ENCODE data around the gene LRFN4.
A peak's percentile ranks its signal among the peaks of the same experiment; 100 is the strongest.

LRFN4 gene

DNA sequence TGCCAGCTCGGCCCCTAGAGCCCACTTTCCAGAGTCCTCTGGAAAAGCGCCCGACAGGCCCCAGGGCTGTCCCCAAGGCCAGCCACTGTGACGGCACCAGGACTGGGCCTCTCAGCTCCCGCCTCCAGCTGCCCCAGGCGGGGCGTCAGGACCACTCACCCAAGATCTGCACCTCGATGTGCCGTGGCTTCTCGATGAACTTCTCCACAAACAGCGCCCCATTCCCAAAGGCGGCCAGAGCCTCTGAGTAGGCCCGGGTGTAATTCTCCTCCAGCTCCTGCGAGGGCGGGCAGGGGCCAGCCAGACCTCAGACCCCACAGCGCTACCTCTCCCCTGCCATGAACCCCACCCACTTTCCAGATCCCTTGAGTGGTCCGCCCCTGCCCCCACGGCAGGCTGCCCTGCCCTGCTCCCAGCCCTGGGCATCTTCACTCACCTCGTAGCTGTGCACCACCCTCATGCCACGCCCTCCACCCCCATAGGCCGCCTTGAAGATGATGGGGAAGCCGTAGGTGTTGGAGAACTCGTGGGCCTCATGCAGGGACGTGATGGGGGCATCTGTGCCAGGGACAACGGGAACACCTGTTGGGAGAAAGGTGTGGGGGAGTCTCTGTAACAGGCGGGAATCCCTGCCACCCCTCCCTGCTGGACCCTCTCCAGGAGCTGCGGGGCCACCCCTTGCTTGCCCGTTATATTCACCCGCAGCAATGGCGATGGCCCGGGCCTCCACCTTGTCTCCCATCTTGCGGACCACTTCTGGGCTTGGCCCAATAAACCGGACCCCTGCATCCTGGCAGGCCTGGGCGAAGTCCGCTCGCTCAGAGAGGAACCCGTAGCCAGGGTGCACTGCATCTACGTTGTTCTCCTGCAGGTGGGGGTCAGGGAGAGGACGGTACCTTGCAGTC is 14.0 kb downstream of the LRFN4 start:
- DNase-seq (ENCODE audit: low read depth in 2 of 2): no peak

GRCh38 chr11:66871521-66871901 is 14.6 kb downstream of the LRFN4 start:
- DNase-seq (ENCODE audit: low read depth in 2 of 2): no peak

DNA sequence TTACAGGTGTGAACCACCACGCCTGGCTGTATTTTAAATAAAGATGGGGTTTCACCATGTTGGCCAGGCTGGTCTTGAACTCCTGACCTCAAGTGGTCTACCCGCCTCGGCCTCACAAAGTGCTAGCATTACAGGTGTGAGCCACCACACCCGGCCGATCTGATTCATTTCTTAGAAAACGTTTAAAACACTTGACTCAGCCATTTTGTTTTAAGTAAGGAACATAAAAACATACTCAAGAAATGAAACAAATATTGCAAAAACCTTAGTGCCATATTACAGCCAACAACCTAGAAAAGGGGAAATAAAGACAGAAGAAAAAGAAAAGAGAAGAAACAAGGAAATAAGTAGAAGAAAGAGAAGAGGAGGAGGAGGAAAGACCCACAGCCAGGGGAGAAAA is 17.4 kb downstream of the LRFN4 start:
- DNase-seq (ENCODE audit: low read depth in 2 of 2): no peak

DNA sequence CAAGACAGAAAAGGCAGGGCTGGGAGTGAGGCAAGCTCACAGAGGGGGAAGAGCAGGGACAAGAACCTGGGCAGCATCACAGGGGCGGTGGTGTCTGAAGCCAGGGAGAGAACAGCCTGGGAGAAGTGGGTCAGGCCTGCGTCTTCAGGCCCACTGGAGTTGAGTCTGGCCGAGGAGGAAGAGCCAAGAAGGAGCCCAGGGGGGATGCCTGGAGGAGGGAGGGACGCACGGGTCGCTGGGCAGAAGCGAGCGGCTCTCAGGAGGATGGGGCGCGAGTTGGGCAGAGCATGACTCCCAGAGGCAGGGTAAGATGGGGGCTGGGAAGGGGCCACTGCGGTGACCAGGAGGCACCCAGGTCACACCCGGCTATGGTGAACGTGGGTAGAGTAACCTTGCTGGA is 18.5 kb downstream of the LRFN4 start:
- DNase-seq (ENCODE audit: low read depth in 2 of 2): no peak

- no peak for DNase-seq (ENCODE audit: low read depth in 2 of 2)
These were observed 20.9 kb downstream of the LRFN4 start for GRCh38 chr11:66877588-66878385.

DNA sequence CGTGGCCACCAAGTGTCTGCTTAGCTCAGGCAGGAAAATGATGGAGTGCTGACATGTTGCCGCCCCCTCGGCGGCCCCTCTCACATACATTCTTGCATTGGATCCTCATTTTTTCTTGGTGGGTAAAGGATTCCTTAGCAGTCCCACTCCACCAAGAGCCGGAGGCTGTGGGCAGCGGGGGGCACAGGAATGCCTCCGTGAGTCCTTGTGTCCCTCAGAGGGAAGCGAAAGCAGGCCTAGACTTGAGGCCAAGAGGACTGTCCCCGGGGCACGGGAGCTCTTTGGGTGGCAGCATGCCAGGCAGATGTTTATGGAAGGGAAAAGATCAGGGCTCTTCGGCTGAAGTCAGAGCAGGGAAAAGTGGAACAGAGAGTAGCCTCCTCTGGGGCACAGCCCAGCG is 21.6 kb downstream of the LRFN4 start:
- DNase-seq (ENCODE audit: low read depth in 2 of 2): no peak

- no peak for DNase-seq (ENCODE audit: low read depth in 2 of 2)
These were observed 22.1 kb downstream of the LRFN4 start for GRCh38 chr11:66879000-66879399.

DNA sequence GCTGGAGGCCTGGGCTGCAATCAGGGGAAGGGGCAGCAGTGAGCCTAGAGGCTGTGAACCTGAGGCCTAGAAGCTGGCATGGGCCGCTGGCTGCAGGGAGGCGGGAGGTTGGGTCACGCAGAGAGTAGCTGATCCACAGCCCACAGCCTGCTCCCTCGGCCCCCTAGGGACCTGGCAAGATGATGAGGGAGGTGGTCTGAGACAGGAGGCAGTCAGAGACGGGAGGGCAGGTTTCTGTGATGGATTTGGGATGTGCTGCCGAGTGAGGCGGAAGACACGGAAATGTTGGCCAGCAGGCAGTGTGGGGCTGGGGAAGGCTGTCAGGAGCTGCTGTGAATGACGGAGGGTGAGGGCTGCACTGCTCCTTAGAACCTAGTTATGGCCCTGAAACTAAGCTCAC is 22.7 kb downstream of the LRFN4 start:
- DNase-seq (ENCODE audit: low read depth in 2 of 2): no peak

GRCh38 chr11:66879999-66880398 is 23.1 kb downstream of the LRFN4 start:
- no peak for DNase-seq (ENCODE audit: low read depth in 2 of 2)

DNA sequence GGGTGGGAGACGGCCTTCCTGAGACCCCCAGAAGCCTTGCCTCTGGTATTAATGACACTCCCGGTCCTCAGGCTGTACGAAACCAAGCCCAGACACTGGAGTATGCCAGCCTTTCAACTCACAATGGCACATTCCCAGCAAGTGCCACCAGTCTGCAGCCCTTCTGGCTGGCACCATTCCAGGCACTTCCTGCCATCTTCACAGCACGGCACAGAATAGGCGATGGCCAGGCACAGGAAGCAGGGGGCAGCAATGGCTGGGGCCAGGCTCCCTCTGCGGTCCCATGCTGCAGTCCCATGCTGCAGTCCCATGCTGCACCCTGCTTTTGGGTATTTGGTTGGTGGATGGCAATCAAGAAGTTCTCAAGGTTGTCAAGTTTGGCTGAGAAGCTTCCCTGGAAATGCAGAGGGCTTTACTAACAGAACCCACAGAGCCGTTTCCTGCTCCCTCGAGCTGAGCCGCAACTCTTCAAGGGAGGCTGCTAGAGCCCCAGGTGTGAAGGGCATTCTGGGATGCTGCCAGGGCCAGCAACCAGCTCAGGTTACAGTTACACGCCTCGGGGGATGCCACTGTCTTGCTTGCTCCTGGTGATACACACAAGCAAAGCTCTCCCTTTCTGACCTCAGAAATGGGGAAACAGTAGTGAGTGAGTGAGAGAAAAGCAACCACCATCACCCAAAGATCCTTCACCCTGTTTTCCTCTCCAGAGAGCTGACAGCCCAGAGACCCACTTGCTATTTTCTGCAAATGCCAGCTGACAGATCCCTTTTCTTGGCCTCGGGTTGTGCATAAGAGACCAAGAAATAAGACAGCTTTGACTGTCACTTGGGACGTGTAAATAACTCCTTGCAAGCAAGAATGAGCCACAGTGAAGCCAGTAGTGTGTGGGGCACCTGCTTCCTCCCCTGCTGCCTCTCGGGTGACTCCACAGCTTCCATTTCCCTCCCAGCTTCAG is 23.9 kb downstream of the LRFN4 start:
- DNase-seq (ENCODE audit: low read depth in 2 of 2): no peak

DNA sequence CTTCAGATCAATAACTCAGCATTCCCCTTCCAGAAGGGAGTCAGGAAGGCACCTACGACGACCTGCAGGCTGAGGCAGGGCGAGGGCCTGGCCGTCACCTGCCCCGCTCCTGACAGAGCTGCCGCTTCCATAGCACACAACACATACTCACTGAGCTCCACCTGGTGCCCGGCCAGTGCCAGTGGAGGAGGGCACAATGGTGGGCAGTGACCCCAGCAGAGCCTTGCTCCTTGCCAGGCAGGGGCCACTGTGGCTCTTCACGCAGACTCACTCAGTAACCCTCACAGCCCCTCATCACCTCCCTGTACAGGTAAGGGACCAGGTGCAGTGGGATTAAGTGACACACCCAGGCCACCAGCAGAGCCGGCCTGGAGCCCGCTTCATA is 24.6 kb downstream of the LRFN4 start:
- no peak for DNase-seq (ENCODE audit: low read depth in 2 of 2)

DNA sequence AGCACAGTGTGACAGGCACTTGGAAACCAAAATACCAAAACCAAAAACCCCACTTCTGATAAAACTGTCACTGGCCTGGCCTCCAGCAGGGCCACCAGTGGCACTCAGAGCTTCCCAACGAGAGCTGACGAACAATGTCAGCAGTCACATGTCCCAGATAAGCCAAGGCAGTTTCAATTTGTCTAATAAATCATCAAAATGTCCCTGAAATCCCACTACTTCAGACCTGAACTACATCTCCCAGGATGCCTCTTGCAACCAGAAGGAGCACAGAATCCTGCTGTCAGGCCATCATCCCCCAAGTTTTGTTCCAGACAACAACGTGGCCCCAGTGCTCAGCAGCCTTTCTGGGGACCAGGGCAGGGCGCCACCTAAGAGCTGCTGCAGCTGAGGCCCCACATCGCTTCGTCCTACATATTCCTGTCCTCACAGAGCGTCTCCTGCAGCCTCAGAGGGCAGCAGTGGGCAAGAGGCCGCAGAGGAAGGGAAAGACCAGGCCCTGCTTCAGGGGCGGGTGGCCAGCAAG is 25.1 kb downstream of the LRFN4 start:
- no peak for DNase-seq (ENCODE audit: low read depth in 2 of 2)

GRCh38 chr11:66882561-66883015 is 25.7 kb downstream of the LRFN4 start:
- no peak for DNase-seq (ENCODE audit: low read depth in 2 of 2)

GRCh38 chr11:66883016-66883965 is 26.4 kb downstream of the LRFN4 start:
- DNase-seq (ENCODE audit: low read depth in 2 of 2): peak; percentile 26 to 45

- no peak for DNase-seq (ENCODE audit: low read depth in 2 of 2)
These were observed 27.6 kb downstream of the LRFN4 start for GRCh38 chr11:66884443-66884842.

DNA sequence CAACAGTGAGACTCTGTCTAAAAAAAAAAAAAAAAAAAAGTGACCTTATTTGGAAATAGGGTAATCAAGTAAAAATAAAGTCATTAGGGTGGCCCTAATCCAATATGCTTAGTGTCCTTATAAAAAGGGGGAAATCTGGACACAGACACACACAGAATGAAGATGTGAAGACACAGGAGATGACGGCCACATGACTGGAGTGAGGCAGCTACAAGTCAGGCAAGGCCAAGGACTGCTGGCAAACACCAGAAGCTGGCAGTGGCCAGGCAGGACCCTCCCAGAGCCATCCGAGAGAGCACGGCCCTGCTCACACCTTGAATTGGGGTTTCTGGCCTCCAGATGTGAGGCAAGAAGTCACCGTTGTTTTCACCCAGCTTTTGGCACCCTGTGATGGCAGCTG is 28.6 kb downstream of the LRFN4 start:
- no peak for DNase-seq (ENCODE audit: low read depth in 2 of 2)

GRCh38 chr11:66885950-66886440 is 29.1 kb downstream of the LRFN4 start:
- no peak for DNase-seq (ENCODE audit: low read depth in 2 of 2)

DNA sequence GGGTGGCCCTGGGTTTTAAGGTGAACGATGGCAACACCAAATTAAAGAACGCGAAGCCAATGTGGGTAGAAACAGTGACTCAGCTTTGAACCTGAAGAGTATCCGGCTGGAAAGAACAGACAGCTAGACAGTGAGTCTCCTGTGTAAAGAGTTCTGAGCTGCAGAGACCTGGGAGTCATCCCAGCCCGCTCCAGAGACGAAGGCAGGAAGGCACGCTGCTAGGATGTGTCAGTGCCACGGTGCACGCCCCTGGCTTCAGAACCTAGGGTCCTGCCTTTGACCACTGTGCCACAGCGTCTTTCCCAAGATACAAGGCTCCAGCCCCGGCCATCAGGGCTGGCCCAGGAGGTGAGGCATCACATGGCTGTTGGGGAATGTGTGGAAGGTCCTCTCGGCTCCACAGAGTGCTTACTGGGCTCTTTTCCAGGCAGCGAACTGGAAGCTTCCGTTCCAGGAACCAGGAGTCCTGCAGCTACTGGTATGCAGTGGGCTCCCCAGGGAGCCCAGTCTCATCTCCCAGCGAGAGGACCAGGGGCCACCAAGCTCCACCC is 29.9 kb downstream of the LRFN4 start:
- no peak for DNase-seq (ENCODE audit: low read depth in 2 of 2)

DNA sequence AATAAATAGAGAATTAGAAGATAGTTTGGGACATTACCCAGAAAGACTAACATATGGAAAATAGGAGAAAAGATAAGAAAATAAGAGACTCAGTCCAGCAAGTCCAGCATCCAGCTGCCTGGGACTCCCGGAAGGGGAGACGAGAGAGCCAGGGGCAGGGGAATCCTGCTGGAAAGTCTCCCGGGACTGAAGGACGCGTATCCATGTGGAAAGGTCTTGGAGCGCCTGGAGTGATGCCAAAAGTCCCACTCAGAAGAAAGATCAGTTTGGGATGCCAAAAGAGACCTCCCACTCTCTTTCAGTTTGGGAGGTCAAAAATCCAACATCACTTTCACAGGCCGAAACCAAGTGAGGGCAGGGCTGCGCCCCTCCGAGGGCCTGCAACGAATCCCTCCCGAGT is 30.7 kb downstream of the LRFN4 start:
- no peak for DNase-seq (ENCODE audit: low read depth in 2 of 2)

DNA sequence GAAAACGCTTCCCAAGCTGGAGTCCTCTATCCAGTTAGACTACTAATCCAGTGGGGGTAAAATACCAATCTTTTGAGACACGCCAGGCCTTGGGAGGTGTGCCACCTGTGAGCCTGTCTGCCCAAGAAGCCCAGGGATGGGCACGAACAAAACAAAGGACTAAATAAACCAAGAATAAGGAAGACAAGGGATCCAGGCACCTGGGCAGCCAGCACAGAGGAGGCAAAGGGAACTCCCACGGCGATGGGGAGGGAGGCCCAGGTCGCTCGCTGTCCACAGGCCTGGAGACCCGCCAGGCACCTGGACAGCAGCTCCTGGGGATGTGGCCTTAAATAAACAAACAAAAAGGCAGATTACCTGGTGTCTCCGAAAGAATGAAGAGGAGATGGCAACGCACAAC is 31.4 kb downstream of the LRFN4 start:
- DNase-seq (ENCODE audit: low read depth in 2 of 2): no peak

Measured in stimulated activated CD4-positive, alpha-beta T cell treated with anti-CD3 and anti-CD28 coated beads, Interleukin-15, amount 100 ng/mL, for 48 hours (primary cell).